ENCODE measurements around the gene GID4.
A peak's percentile ranks its signal among the peaks of the same experiment; 100 is the strongest.

Gene GID4

DNA sequence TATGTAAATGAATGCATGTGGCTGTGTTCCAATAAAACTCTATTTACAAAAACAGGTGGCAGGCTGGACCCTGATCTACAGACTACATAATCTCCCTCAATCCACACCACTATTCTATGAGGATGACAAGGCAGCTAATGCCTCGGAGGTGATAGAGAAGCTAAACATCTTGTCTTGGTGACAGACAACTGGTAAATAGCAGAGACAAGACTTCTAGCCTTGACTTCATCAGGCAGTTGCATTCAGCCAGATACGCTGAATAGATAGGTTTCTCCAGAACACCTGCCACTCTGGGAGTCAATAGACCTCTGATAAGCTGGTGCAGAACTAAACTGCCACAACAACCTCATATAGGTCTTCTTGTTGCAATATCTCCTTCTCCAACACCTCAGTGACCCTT is 3.5 kb upstream of the GID4 start:
- H3K79me2 ChIP-seq (ENCODE audit: control insufficient read depth, low read length) = peaks cover 89% of the 10 kb centered on the region
- peaks cover 4% of the 10 kb centered on the region for H3K36me3 ChIP-seq (ENCODE audit: control insufficient read depth, low read length)
- peaks cover 10% of the 10 kb centered on the region for H4K20me1 ChIP-seq (ENCODE audit: control insufficient read depth, insufficient read depth, low read depth, low read length)
- no peaks in the 10 kb centered on the region for H3K9me3 ChIP-seq (ENCODE audit: control insufficient read depth, insufficient read depth, low read length)
- peak overlapping the region; percentile 17; the same call in 1 of the 2 replicates for H3K4me2 ChIP-seq (ENCODE audit: low read length)
- H3F3A ChIP-seq (ENCODE audit: control insufficient read depth, insufficient read depth) = peaks cover 16% of the 10 kb centered on the region
- no peak overlapping the region for H3K4me3 ChIP-seq (ENCODE audit: low read length)
- H3K27me3 ChIP-seq (ENCODE audit: control insufficient read depth, low read length) = no peaks in the 10 kb centered on the region
- H3K9me2 ChIP-seq (replicated peaks; ENCODE audit: control insufficient read depth, low read length) = no peaks in the 10 kb centered on the region
- peaks cover 60% of the 10 kb centered on the region for H3K4me1 ChIP-seq (ENCODE audit: control insufficient read depth, low read length)
- no peak overlapping the region for H3K27ac ChIP-seq (ENCODE audit: low read depth, low read length)
- TF ChIP-seq, protein P1, sequence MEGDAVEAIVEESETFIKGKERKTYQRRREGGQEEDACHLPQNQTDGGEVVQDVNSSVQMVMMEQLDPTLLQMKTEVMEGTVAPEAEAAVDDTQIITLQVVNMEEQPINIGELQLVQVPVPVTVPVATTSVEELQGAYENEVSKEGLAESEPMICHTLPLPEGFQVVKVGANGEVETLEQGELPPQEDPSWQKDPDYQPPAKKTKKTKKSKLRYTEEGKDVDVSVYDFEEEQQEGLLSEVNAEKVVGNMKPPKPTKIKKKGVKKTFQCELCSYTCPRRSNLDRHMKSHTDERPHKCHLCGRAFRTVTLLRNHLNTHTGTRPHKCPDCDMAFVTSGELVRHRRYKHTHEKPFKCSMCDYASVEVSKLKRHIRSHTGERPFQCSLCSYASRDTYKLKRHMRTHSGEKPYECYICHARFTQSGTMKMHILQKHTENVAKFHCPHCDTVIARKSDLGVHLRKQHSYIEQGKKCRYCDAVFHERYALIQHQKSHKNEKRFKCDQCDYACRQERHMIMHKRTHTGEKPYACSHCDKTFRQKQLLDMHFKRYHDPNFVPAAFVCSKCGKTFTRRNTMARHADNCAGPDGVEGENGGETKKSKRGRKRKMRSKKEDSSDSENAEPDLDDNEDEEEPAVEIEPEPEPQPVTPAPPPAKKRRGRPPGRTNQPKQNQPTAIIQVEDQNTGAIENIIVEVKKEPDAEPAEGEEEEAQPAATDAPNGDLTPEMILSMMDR (IDR thresholded peaks at IDR 0.05; ENCODE audit: low read depth, low read length, poor library complexity, severe bottlenecking) = no peak
- no peak for TF ChIP-seq EZH2phosphoT487 (IDR thresholded peaks at IDR 0.05; ENCODE audit: borderline replicate concordance, low read length)

DNA sequence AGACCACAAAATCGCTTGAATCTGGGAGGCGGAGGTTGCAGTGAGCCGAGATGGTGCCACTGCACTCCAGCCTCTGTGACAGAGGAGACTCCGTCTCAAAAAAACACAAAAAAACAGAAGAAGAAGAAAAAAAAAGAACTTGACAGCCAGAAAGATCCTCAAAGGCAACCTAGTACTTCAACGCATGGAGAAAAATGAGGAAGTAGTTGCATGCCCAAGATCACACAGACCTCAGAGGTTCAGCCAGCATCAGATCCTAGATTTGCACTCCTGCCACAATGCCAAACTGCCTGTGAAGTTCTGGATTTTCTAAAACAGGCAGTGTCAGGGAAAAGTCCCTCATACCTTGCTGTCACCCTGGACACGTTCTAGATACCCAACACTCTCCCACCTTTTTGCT is 1.7 kb upstream of the GID4 start:
- TF ChIP-seq, protein P1 (IDR thresholded peaks at IDR 0.05; ENCODE audit: low read depth, low read length, poor library complexity, severe bottlenecking) = no peak
- no peak for TF ChIP-seq EZH2phosphoT487 (IDR thresholded peaks at IDR 0.05; ENCODE audit: borderline replicate concordance, low read length)
- peak overlapping the region; percentile 99 for H3K4me3 ChIP-seq (ENCODE audit: low read length)
- H3K27me3 ChIP-seq (ENCODE audit: control insufficient read depth, low read length) = no peaks in the 10 kb centered on the region
- H4K20me1 ChIP-seq (ENCODE audit: control insufficient read depth, insufficient read depth, low read depth, low read length) = peaks cover 6% of the 10 kb centered on the region
- H3K27ac ChIP-seq (ENCODE audit: low read depth, low read length) = peak overlapping the region; percentile 65; the same call in 1 of the 2 replicates
- peaks cover 92% of the 10 kb centered on the region for H3K79me2 ChIP-seq (ENCODE audit: control insufficient read depth, low read length)
- peak overlapping the region; percentile 99 for H3K4me2 ChIP-seq (ENCODE audit: low read length)
- H3F3A ChIP-seq (ENCODE audit: control insufficient read depth, insufficient read depth) = peaks cover 16% of the 10 kb centered on the region
- H3K4me1 ChIP-seq (ENCODE audit: control insufficient read depth, low read length) = peaks cover 68% of the 10 kb centered on the region
- H3K9me2 ChIP-seq (replicated peaks; ENCODE audit: control insufficient read depth, low read length) = no peaks in the 10 kb centered on the region
- H3K9me3 ChIP-seq (ENCODE audit: control insufficient read depth, insufficient read depth, low read length) = no peaks in the 10 kb centered on the region
- H3K36me3 ChIP-seq (ENCODE audit: control insufficient read depth, low read length) = peaks cover 4% of the 10 kb centered on the region

DNA sequence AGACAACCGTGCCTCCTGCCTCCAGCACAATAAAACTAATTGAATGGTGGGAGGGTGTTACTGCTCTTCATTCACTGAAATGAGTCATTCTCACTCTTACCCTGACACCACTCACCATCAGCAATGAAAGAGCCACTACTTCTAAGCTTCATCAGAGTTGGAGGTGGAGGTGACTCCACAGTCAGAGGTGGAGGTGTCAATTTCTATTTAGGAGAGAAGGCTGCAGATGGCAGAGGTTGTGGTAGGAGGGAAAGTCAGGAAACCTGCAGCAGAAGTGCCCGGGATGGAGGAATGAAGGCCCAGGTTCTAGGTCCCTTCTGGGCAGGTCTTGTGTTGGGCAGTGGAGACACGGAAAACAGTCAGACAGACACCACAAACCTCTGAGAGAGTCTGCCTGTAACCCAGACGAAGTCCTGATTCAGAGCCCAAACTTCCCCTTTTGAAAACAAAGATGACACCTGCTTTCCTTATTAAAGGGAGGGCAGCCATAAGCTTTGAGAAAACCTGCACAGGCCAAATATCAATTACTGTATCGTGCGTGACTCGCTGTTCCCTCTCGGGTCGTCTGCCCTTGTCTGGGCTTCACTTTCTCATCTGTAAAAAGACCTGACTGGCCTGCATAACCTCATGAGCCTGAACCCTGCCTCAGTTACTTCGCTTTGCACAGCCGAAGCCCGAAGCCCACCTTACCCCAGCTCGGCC is 908 bp upstream of the GID4 start:
- peak overlapping the region; percentile 99 for H3K4me3 ChIP-seq (ENCODE audit: low read length)
- H3K27ac ChIP-seq (ENCODE audit: low read depth, low read length) = peak overlapping the region; percentile 65
- H3K4me1 ChIP-seq (ENCODE audit: control insufficient read depth, low read length) = peaks cover 64% of the 10 kb centered on the region
- peak overlapping the region; percentile 99 for H3K4me2 ChIP-seq (ENCODE audit: low read length)
- H3K9me2 ChIP-seq (replicated peaks; ENCODE audit: control insufficient read depth, low read length) = no peaks in the 10 kb centered on the region
- peaks cover under 1% of the 10 kb centered on the region for H4K20me1 ChIP-seq (ENCODE audit: control insufficient read depth, insufficient read depth, low read depth, low read length)
- H3K36me3 ChIP-seq (ENCODE audit: control insufficient read depth, low read length) = peaks cover 4% of the 10 kb centered on the region
- peaks cover 16% of the 10 kb centered on the region for H3F3A ChIP-seq (ENCODE audit: control insufficient read depth, insufficient read depth)
- no peaks in the 10 kb centered on the region for H3K9me3 ChIP-seq (ENCODE audit: control insufficient read depth, insufficient read depth, low read length)
- peaks cover 92% of the 10 kb centered on the region for H3K79me2 ChIP-seq (ENCODE audit: control insufficient read depth, low read length)
- TF ChIP-seq, protein P1 (IDR thresholded peaks at IDR 0.05; ENCODE audit: low read depth, low read length, poor library complexity, severe bottlenecking) = no peak
- TF ChIP-seq EZH2phosphoT487 (IDR thresholded peaks at IDR 0.05; ENCODE audit: borderline replicate concordance, low read length) = no peak
- H3K27me3 ChIP-seq (ENCODE audit: control insufficient read depth, low read length) = no peaks in the 10 kb centered on the region
